ENCODE results near the gene ZNF862. TPM values are rescaled to one million over a fixed set of nuclear protein-coding genes. Genes with fewer than 3 reads are reported as not detected.

ZNF862 gene
- total RNA-seq, 1 donor from 2014 or later = 10.4 TPM

DNA sequence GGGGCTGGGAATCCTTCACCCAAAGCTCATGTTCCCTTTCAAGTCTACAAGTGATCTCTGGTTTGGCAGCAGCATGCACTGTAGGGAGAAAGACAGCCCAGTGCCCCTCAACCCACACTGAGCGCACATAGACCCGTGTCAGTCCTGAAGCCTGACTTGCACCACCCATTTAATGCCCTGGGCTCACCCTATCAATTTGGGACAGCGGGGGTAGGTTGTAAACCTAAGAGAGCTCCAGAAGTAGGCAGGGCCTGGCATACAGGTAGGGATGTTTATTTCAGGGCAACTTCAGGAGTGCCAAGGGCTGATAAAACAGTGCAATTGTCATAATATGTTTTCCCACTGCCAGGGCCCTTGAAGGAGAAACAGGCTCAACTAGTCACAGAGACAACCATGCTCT lies 32.1 kb downstream of the ZNF862 start:
- Histone ChIP-seq H3K4me1 (peaks cover 83% of the 10 kb centered on the region), H3K27ac (replicated peaks) (no peak overlapping the region), H3K27me3 (ENCODE audit: low read depth) (no peaks in the 10 kb centered on the region), H3K9me3 (replicated peaks) (no peaks in the 10 kb centered on the region), H3K36me3 (peaks cover 5% of the 10 kb centered on the region), H3K4me3 (no peak overlapping the region)
- DNase-seq = no peak
- intact Hi-C loops (cut with micrococcal nuclease) = no loop called here
- TF ChIP-seq, protein P1, sequence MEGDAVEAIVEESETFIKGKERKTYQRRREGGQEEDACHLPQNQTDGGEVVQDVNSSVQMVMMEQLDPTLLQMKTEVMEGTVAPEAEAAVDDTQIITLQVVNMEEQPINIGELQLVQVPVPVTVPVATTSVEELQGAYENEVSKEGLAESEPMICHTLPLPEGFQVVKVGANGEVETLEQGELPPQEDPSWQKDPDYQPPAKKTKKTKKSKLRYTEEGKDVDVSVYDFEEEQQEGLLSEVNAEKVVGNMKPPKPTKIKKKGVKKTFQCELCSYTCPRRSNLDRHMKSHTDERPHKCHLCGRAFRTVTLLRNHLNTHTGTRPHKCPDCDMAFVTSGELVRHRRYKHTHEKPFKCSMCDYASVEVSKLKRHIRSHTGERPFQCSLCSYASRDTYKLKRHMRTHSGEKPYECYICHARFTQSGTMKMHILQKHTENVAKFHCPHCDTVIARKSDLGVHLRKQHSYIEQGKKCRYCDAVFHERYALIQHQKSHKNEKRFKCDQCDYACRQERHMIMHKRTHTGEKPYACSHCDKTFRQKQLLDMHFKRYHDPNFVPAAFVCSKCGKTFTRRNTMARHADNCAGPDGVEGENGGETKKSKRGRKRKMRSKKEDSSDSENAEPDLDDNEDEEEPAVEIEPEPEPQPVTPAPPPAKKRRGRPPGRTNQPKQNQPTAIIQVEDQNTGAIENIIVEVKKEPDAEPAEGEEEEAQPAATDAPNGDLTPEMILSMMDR (IDR thresholded peaks at IDR 0.05; ENCODE audit: borderline replicate concordance) = no peak

DNA sequence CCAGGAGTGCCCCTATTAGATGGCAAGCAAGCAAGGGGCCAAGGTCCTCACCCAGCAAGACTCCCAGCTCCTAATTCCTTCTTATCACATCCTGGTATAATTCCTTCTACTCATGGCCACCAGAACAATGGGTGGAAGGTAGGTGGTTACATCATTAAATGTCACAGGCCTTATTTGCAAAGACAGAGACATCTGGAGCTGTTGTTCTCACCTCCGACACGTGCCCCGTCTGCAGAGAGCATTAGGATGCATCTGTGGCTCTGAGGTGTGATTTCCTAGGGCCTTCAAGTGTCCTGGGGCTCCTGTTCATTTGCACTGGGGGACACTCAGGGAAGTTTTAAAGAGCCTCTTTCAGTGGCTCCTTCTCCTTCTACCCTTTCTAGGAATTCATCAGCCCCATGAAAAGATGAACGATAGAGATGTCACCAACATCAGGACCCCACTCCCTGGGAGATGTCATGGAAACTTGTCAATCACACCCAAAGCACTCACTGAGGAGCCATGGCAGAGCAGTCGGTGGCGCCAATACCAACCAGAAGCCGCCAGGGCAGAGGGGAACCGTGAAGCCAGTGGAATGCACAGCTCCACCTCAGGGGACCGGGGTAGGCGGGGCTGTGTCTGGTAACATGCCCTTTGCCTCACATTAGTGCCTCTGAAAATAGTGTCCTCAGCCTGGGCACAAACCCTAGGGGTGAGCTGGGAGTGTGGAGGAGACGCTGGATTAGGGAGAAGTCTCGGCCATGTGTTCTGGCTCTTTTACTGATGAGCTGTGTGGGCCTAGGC lies 32.7 kb downstream of the ZNF862 start:
- Histone ChIP-seq H3K36me3 (peaks cover 5% of the 10 kb centered on the region), H3K4me3 (no peak overlapping the region), H3K4me1 (peaks cover 86% of the 10 kb centered on the region), H3K27ac (replicated peaks) (peak overlapping the region; percentile 98), H3K9me3 (replicated peaks) (no peaks in the 10 kb centered on the region), H3K27me3 (ENCODE audit: low read depth) (no peaks in the 10 kb centered on the region)
- TF ChIP-seq, protein P1 (IDR thresholded peaks at IDR 0.05; ENCODE audit: borderline replicate concordance) = no peak
- DNase-seq = no peak
- intact Hi-C loops (cut with micrococcal nuclease) = no loop called here

- no peaks in the 10 kb centered on the region for H3K36me3 ChIP-seq
- TF ChIP-seq, protein P1 (IDR thresholded peaks at IDR 0.05; ENCODE audit: borderline replicate concordance) = no peak
- peak overlapping the region; percentile 98 for H3K27ac ChIP-seq (replicated peaks)
- H3K27me3 ChIP-seq (ENCODE audit: low read depth) = no peaks in the 10 kb centered on the region
- H3K4me3 ChIP-seq = no peak overlapping the region
- DNase-seq = no peak
- intact Hi-C loops (cut with micrococcal nuclease) = no loop called here
- H3K9me3 ChIP-seq (replicated peaks) = no peaks in the 10 kb centered on the region
- H3K4me1 ChIP-seq = peaks cover 84% of the 10 kb centered on the region
Measured at GRCh38 chr7:149871576-149871975, 33.4 kb downstream of the ZNF862 start.

GRCh38 chr7:149872419-149873073 lies 34.4 kb downstream of the ZNF862 start:
- intact Hi-C loops (cut with micrococcal nuclease) = no loop called here
- Histone ChIP-seq H3K4me3 (peak overlapping the region; percentile 98), H3K27ac (replicated peaks) (peak overlapping the region; percentile 98), H3K36me3 (no peaks in the 10 kb centered on the region), H3K9me3 (replicated peaks) (no peaks in the 10 kb centered on the region), H3K4me1 (peaks cover 77% of the 10 kb centered on the region), H3K27me3 (ENCODE audit: low read depth) (no peaks in the 10 kb centered on the region)
- DNase-seq = peak; percentile 84
- TF ChIP-seq, protein P1 (IDR thresholded peaks at IDR 0.05; ENCODE audit: borderline replicate concordance) = peak; percentile 46

- Histone ChIP-seq H3K4me3 (peak within 1 kb of the TSS; percentile 98), H3K27me3 (ENCODE audit: low read depth) (no peaks in the 10 kb centered on the region), H3K36me3 (peaks cover 6% of the 10 kb centered on the region), H3K4me1 (peaks cover 70% of the 10 kb centered on the region), H3K27ac (replicated peaks) (peak within 1 kb of the TSS; percentile 98), H3K9me3 (replicated peaks) (no peaks in the 10 kb centered on the region)
- intact Hi-C loops (cut with micrococcal nuclease) = no loop called here
- TF ChIP-seq, protein P1 (IDR thresholded peaks at IDR 0.05; ENCODE audit: borderline replicate concordance) = no peak
- DNase-seq = peak; percentile 97
Measured at GRCh38 chr7:149873074-149873969, 35.1 kb downstream of the ZNF862 start, which contains the start of gene ATP6V0E2. TSS of gene ATP6V0E2 (plus strand) at chr7:149873969. CDS start at chr7:149874066, 97 bp downstream.

Data from left ventricle myocardium inferior (tissue), 1 donor.